ENCODE measurements around the gene MDM1.

The MDM1 gene

DNA sequence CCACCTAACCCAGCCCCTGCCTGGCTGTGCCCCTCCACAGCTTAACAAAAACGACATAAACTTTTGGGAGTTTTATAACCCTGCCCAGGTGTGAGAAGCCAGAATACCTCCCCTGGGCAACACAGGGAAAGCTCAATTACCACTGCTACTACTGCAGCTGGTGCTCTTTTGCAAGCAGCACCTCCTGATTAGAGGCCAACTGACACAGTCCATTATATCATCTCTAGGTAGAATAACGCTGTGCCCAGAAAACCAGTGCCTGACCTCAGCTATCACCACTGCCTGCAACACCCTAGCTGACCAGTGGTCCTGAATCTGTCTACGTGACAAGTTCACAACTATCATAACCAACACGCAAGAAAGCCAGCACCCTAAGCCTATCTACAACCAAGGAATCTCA lies 34.2 kb downstream of the MDM1 start:
- H3K4me3 ChIP-seq (ENCODE audit: low read depth, low read length): no peak overlapping the region
- TF ChIP-seq, protein P1, sequence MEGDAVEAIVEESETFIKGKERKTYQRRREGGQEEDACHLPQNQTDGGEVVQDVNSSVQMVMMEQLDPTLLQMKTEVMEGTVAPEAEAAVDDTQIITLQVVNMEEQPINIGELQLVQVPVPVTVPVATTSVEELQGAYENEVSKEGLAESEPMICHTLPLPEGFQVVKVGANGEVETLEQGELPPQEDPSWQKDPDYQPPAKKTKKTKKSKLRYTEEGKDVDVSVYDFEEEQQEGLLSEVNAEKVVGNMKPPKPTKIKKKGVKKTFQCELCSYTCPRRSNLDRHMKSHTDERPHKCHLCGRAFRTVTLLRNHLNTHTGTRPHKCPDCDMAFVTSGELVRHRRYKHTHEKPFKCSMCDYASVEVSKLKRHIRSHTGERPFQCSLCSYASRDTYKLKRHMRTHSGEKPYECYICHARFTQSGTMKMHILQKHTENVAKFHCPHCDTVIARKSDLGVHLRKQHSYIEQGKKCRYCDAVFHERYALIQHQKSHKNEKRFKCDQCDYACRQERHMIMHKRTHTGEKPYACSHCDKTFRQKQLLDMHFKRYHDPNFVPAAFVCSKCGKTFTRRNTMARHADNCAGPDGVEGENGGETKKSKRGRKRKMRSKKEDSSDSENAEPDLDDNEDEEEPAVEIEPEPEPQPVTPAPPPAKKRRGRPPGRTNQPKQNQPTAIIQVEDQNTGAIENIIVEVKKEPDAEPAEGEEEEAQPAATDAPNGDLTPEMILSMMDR (IDR thresholded peaks at IDR 0.05; ENCODE audit: low read depth, low read length): no peak

DNA sequence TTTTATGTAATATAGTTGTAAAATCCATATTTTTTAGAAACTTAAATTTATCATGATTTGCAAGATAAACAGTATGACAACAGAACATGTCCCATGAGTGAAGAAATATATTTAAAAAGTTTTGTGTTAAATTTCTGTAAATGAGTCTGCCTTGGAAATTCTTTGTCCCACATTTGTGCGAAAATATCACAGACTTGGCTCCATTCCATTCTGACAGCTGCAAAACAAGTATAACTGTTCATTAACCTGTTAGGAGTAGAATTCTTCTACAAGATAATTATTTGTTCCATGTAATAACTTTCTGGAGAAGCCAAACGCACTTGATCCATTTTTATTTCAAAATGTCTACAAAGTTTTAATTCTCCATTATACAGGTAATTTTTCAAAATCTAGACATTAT lies 37.9 kb downstream of the MDM1 start:
- TF ChIP-seq, protein P1 (IDR thresholded peaks at IDR 0.05; ENCODE audit: low read depth, low read length): no peak
- H3K4me3 ChIP-seq (ENCODE audit: low read depth, low read length): no peak overlapping the region

DNA sequence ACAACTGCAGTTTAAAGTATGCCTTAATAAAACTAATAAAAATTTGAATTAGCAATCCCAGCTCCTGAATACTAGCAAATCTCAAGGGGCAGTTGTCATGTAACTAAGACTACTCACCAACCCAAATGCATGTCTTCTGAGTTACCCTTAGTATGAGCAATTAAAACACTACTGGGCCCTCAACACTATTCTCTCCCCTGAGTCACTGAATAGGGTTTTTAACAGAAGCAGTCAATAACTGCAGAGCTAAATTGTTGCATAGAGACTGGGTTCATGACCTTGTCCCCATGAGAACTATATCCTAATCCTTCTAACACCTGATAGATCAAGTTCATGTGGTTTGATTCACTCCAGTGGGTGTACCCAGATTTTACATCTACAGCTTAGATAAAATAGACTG lies 38.8 kb downstream of the MDM1 start:
- H3K4me3 ChIP-seq (ENCODE audit: low read depth, low read length): no peak overlapping the region

DNA sequence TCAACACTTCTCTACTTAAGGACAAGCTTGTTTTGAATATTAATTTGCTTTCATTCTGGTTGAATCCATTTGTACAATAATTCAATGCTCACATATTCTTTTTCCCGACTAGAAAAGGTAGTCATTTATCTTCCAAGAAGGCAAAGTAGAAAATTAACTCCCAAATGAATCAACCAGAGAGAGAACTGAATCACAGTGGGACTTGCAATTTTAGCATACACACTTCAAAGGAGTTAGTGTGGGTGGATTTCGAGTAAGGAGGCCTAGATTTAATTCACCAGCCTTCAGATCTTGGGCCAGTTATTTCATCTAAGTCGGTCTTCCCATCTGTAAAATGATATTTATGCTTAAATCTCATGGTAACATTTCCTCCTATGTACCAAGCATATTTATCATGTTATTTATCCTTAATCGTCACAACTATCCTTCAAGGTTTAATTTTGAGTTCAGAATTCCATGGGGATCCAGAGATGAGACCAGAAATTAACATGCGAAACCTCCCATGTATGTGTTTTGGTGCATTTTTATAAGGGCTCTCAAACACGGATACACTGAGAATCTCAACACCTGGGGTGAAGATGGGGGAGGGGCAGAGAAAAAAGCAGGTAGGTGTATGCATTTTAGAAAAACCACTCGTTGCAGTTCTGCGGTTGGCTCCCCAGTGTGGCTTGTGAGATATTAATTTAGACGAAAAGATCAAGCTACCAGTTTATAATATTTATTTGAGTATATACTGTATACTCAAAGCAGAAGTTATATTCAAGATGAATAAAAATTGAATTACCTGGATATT lies 39.8 kb downstream of the MDM1 start:
- TF ChIP-seq, protein P1 (IDR thresholded peaks at IDR 0.05; ENCODE audit: low read depth, low read length): no peak
- no peak overlapping the region for H3K4me3 ChIP-seq (ENCODE audit: low read depth, low read length)

More for the DNA sequence above, 38.8 kb downstream of the MDM1 start:
- TF ChIP-seq, protein P1 (IDR thresholded peaks at IDR 0.05; ENCODE audit: low read depth, low read length): no peak

DNA sequence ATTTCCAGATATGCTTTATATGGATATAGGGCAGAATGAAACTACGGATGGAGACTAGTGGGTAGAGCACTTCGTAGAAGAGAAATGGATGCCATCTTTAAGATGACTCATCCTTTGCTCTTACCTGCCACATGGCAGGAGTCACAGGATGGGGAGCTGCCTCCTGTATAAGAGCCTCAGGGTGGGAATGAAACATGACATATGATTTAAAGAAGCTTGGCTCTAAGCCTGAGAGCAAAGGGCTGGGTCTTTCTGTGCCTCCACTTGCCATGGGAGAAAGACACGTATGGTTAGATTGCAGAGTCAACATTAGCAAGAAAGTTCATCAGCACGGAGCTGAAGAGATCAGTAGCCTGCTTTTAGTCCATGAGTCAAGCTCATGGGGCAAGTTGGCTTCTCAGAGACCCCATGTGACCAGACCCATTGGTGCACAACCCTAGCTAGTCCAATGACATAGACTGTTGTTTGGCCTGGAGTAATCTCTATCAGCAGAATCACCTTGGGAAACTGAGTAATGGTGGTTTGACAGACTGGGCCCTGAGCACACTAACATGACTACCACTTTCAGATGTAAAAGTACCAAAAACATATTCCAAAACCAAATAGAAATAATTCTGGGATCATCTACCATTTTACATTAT lies 40.6 kb downstream of the MDM1 start:
- H3K4me3 ChIP-seq (ENCODE audit: low read depth, low read length): no peak overlapping the region
- TF ChIP-seq, protein P1 (IDR thresholded peaks at IDR 0.05; ENCODE audit: low read depth, low read length): no peak

DNA sequence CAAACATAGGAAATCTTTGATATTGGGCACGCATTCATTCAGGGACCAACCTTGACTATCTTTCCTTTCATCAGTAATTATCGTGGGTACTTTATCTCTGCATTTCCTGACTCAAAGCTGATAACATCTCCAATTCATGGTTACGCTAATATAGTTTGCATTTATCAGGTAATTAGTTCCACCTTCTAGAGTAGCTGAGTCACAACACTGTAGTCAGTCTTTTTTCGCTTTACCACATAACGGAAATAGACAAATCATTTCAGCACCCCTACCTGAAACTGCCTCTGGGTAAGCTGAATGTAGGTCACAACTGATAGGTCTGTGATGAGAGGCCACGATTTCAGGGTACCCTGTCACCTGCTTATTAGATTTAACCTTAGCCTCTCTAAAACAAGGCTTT lies 42.0 kb downstream of the MDM1 start:
- H3K4me3 ChIP-seq (ENCODE audit: low read depth, low read length): no peak overlapping the region
- TF ChIP-seq, protein P1 (IDR thresholded peaks at IDR 0.05; ENCODE audit: low read depth, low read length): no peak

DNA sequence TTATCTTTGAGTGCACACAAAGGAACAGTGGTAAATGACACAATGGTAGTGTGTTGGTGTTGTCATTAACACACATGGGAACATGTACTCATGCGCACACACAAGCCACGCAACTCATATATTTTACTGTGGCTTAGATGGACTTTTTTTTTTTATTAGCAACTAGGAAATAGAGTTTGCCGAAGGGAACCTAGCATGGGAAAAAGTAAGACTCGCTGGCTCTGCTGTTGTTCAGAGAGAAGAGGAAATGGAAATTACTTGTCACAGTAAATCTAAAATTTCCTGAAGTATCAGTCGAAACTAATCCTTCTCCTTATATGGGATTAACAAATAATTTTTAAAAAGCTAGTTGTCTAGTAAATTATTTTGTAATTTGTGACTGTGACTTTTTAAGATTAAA lies 45.1 kb downstream of the MDM1 start:
- no peak overlapping the region for H3K4me3 ChIP-seq (ENCODE audit: low read depth, low read length)
- TF ChIP-seq, protein P1 (IDR thresholded peaks at IDR 0.05; ENCODE audit: low read depth, low read length): no peak

Measured in WI38 (cell line).